Colonic mucosa (tissue), 4 donors: ENCODE data around the gene DESI1. TPM values are rescaled to one million over a fixed set of nuclear protein-coding genes. Genes with fewer than 3 reads are reported as not detected.

Experiments used
- DNase-seq: peaks from one replicate; pipeline ENCODE4 v3.0.0-alpha.2; 2020
- H3K27ac ChIP-seq: fragments of 200-600 bp; one replicate; pipeline ENCODE4 v1.8.0; 2021
- H3K27me3 ChIP-seq: fragments of 200-600 bp; one replicate; pipeline ENCODE4 v1.8.0; 2021
- H3K36me3 ChIP-seq: fragments of 200-600 bp; one replicate; pipeline ENCODE4 v1.8.0; 2021
- H3K4me1 ChIP-seq: fragments of 200-600 bp; one replicate; pipeline ENCODE4 v1.8.0; 2021; ENCODE audit warnings: mild to moderate bottlenecking
- H3K4me3 ChIP-seq: fragments of 200-600 bp; one replicate; pipeline ENCODE4 v1.8.0; 2021
- H3K9ac ChIP-seq, 2 donors: one replicate each; pipeline ENCODE4 v1.7.0; 2013; ENCODE audit warnings: control low read depth in 2 of 2, low read depth in 2 of 2, low read length in 2 of 2
- H3K9me3 ChIP-seq: fragments of 200-600 bp; one replicate; pipeline ENCODE4 v1.8.0; 2021
- CTCF ChIP-seq: fragments of 200-600 bp; IDR thresholded peaks from one replicate; pipeline ENCODE4 v1.8.0; 2022; ENCODE audit warnings: antibody characterized with exemption, mild to moderate bottlenecking
- intact Hi-C: fragments of 100-400 bp; cut with DNase I; formaldehyde crosslinking; loops from one replicate; pipeline ENCODE4 v1.14.1; 2022
- total RNA-seq, 2 donors: library from RNA; stranded (reverse); fragmentation: NEBNext Ultra II Directional in 1 of 2; extraction: Animal tissue kit (Norgen Biotek cat#: 25700) in 1 of 2; gene quantifications; one replicate each; pipeline ENCODE4 v1.2.1, GENCODE V29; 2021
- donor health status: healthy.
- donor health status: DM: no; HTN: no; CAD: no.
- donor health status: DM: no; HTN: no; CAD: no.

DESI1 gene
- total RNA-seq, 2 donors from 2014 or later: 19.2 to 32.1 TPM

- peak within 1 kb of the TSS; percentile 95 to 97 for H3K9ac ChIP-seq
- H3K27me3 ChIP-seq: no peaks in the 10 kb centered on the region
- peak within 1 kb of the TSS; percentile 74 for H3K27ac ChIP-seq
- DNase-seq: peak; percentile 100
- no peaks in the 10 kb centered on the region for H3K9me3 ChIP-seq
- no peak for TF ChIP-seq CTCF
- intact Hi-C loops: no loop called here
- H3K4me1 ChIP-seq: peaks cover 8% of the 10 kb centered on the region
- H3K36me3 ChIP-seq: no peaks in the 10 kb centered on the region
- peak within 1 kb of the TSS; percentile 95 for H3K4me3 ChIP-seq
Observed at GRCh38 chr22:41589391-41590241, 31.2 kb downstream of the DESI1 start, which contains the start of gene PMM1. PMM1 (minus strand) TSS chr22:41589840; CDS start chr22:41589805, 35 bp downstream.

GRCh38 chr22:41587347-41587723, 33.5 kb downstream of the DESI1 start:
- no peaks in the 10 kb centered on the region for H3K36me3 ChIP-seq
- TF ChIP-seq CTCF: no peak
- H3K9ac ChIP-seq: peak overlapping the region in 1 of 2 donors; percentile 19
- no peaks in the 10 kb centered on the region for H3K27me3 ChIP-seq
- intact Hi-C loops: no loop called here
- no peaks in the 10 kb centered on the region for H3K9me3 ChIP-seq
- peak overlapping the region; percentile 95 for H3K4me3 ChIP-seq
- DNase-seq: no peak
- peaks cover 8% of the 10 kb centered on the region for H3K4me1 ChIP-seq
- H3K27ac ChIP-seq: peak overlapping the region; percentile 69

- DNase-seq: no peak
- intact Hi-C loops: no loop called here
- Histone ChIP-seq H3K9ac (no peak overlapping the region), H3K9me3 (no peaks in the 10 kb centered on the region), H3K36me3 (no peaks in the 10 kb centered on the region), H3K4me3 (no peak overlapping the region), H3K27me3 (no peaks in the 10 kb centered on the region), H3K4me1 (peaks cover 8% of the 10 kb centered on the region), H3K27ac (no peak overlapping the region)
- no peak for TF ChIP-seq CTCF
Observed at GRCh38 chr22:41585898-41586297, 34.9 kb downstream of the DESI1 start.

- no peak for DNase-seq
- no peaks in the 10 kb centered on the region for H3K27me3 ChIP-seq
- H3K9me3 ChIP-seq: no peaks in the 10 kb centered on the region
- no peak for TF ChIP-seq CTCF
- no peak overlapping the region for H3K9ac ChIP-seq
- H3K36me3 ChIP-seq: no peaks in the 10 kb centered on the region
- H3K4me1 ChIP-seq: peaks cover 8% of the 10 kb centered on the region
- intact Hi-C loops: no loop called here
- no peak overlapping the region for H3K27ac ChIP-seq
- H3K4me3 ChIP-seq: no peak overlapping the region
Observed at GRCh38 chr22:41584881-41585280, 36.0 kb downstream of the DESI1 start.

GRCh38 chr22:41582694-41583093, 38.1 kb downstream of the DESI1 start:
- no peak for TF ChIP-seq CTCF
- H3K27ac ChIP-seq: no peak overlapping the region
- no peaks in the 10 kb centered on the region for H3K27me3 ChIP-seq
- DNase-seq: no peak
- H3K9ac ChIP-seq: no peak overlapping the region
- H3K4me3 ChIP-seq: no peak overlapping the region
- no peaks in the 10 kb centered on the region for H3K9me3 ChIP-seq
- H3K4me1 ChIP-seq: no peaks in the 10 kb centered on the region
- intact Hi-C loops: no loop called here
- no peaks in the 10 kb centered on the region for H3K36me3 ChIP-seq
